ENCODE results near the gene PIF1. TPM values are rescaled to one million over a fixed set of nuclear protein-coding genes. Genes with fewer than 3 reads are reported as not detected.
"Not testable (repeated sequence)": the region's sequence is repeated elsewhere in the genome, so short reads cannot be mapped to it uniquely, and the experiment has no call there.

PIF1 gene
- total RNA-seq, 1 experiment from 2014 or later = 74.4 TPM

DNA sequence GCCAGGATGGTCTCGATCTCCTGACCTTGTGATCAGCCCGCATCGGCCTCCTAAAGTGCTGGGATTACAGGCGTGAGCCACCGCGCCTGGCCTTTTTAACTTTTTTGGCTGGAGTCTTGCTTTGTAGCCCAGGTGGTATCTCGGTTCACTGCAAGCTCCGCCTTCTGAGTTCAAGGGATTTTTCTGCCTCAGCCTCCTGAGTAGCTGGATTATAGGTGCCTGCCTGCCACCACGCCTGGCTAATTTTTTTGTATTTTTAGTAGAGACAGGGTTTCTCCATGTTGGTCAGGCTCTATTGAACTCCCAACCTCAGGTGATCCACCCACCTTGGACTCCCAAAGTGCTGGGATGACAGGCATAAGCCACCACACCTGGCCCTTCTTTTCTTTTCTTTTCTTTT lies 29.5 kb downstream of the PIF1 start:
- not testable (repeated sequence) for H3K14ac ChIP-seq (ENCODE audit: insufficient read depth, low read length); H4K91ac ChIP-seq (ENCODE audit: insufficient read length, low read depth, low read length); H2BK20ac ChIP-seq (ENCODE audit: low read depth, low read length, poor library complexity, severe bottlenecking); H2BK5ac ChIP-seq (ENCODE audit: insufficient read length, low read length); H3K4ac ChIP-seq (ENCODE audit: low read depth, low read length); H3K9ac ChIP-seq (ENCODE audit: extremely low read depth, insufficient read length, low read length); H3K36me3 Mint-ChIP-seq (ENCODE audit: insufficient read depth in 1 of 3, low read depth in 3 of 3); H3K4me1 Mint-ChIP-seq; H3K23ac ChIP-seq (ENCODE audit: insufficient read length, low read depth, low read length); H3K4me1 ChIP-seq (ENCODE audit: insufficient read depth, low read length); DNase-seq; H3K27me3 Mint-ChIP-seq (ENCODE audit: low read depth); H3T11ph ChIP-seq (ENCODE audit: low read length); H3K9me3 Mint-ChIP-seq; H3K56ac ChIP-seq (ENCODE audit: insufficient read length, low read depth, low read length); H3K9me3 ChIP-seq (ENCODE audit: control insufficient read depth, low read depth, low read length); H2BK120ac ChIP-seq (ENCODE audit: low read depth, low read length, poor library complexity, severe bottlenecking); H3K27ac ChIP-seq (ENCODE audit: insufficient read length, low read depth, low read length); H3K4me2 ChIP-seq (ENCODE audit: insufficient read depth, insufficient read length, low read length); H3K23me2 ChIP-seq (ENCODE audit: insufficient read length, low read depth, low read length, poor library complexity, severe bottlenecking); H4K20me1 ChIP-seq (ENCODE audit: control insufficient read depth, insufficient read depth, insufficient read length); H3K79me1 ChIP-seq (ENCODE audit: insufficient read depth, low read depth, low read length, poor library complexity, severe bottlenecking); H3K4me3 Mint-ChIP-seq; H3K79me2 ChIP-seq (ENCODE audit: insufficient read depth, low read length); H3K18ac ChIP-seq (ENCODE audit: insufficient read length, low read depth, low read length); H4K5ac ChIP-seq (ENCODE audit: insufficient read length, low read depth, low read length); H2BK15ac ChIP-seq (ENCODE audit: low read depth, low read length); H3K27me3 ChIP-seq (ENCODE audit: insufficient read depth, low read length); H2AK5ac ChIP-seq (ENCODE audit: insufficient read length, low read length); H4K8ac ChIP-seq (replicated peaks; ENCODE audit: insufficient read length, low read depth, low read length); H2AFZ ChIP-seq (ENCODE audit: low read length); H3K27ac Mint-ChIP-seq; H2BK12ac ChIP-seq (ENCODE audit: insufficient read length, low read depth, low read length)
- no CpG with 5 or more reads among the region's 9 CpGs for WGBS (ENCODE audit: extremely low coverage, insufficient read length, low lambda C conversion rate)

DNA sequence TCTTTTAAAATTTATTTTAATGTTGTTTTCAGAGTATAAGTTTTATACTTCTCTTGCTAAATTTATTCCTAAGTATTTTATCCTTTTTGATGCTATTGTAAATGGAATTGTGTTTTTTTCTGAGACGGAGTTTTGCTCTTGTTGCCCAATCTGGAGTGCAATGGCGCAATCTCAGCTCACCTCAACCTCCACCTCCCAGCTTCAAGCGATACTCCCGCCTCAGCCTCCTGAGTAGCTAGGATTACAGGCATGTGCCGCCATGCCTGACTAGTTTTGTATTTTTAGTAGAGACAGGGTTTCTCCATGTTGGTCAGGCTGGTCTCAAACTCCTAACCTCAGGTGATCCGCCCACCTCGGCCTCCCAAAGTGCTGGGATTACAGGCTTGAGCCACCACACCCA lies 30.1 kb downstream of the PIF1 start:
- not testable (repeated sequence) for H3K23ac ChIP-seq (ENCODE audit: insufficient read length, low read depth, low read length); H2BK20ac ChIP-seq (ENCODE audit: low read depth, low read length, poor library complexity, severe bottlenecking); H3K27me3 Mint-ChIP-seq (ENCODE audit: low read depth); H2BK15ac ChIP-seq (ENCODE audit: low read depth, low read length); H2BK12ac ChIP-seq (ENCODE audit: insufficient read length, low read depth, low read length); H3K36me3 Mint-ChIP-seq (ENCODE audit: insufficient read depth in 1 of 3, low read depth in 3 of 3); H3K56ac ChIP-seq (ENCODE audit: insufficient read length, low read depth, low read length); DNase-seq; H3T11ph ChIP-seq (ENCODE audit: low read length); H4K8ac ChIP-seq (replicated peaks; ENCODE audit: insufficient read length, low read depth, low read length); H3K14ac ChIP-seq (ENCODE audit: insufficient read depth, low read length); H3K79me2 ChIP-seq (ENCODE audit: insufficient read depth, low read length); H3K4me1 ChIP-seq (ENCODE audit: insufficient read depth, low read length); H3K4me1 Mint-ChIP-seq; H3K9me3 Mint-ChIP-seq; H3K4me2 ChIP-seq (ENCODE audit: insufficient read depth, insufficient read length, low read length); H3K27me3 ChIP-seq (ENCODE audit: insufficient read depth, low read length); H4K5ac ChIP-seq (ENCODE audit: insufficient read length, low read depth, low read length); H3K4ac ChIP-seq (ENCODE audit: low read depth, low read length); H4K20me1 ChIP-seq (ENCODE audit: control insufficient read depth, insufficient read depth, insufficient read length); H3K9ac ChIP-seq (ENCODE audit: extremely low read depth, insufficient read length, low read length); H3K23me2 ChIP-seq (ENCODE audit: insufficient read length, low read depth, low read length, poor library complexity, severe bottlenecking); H2BK5ac ChIP-seq (ENCODE audit: insufficient read length, low read length); H3K27ac Mint-ChIP-seq; H3K27ac ChIP-seq (ENCODE audit: insufficient read length, low read depth, low read length); H3K9me3 ChIP-seq (ENCODE audit: control insufficient read depth, low read depth, low read length); H3K79me1 ChIP-seq (ENCODE audit: insufficient read depth, low read depth, low read length, poor library complexity, severe bottlenecking); H3K4me3 Mint-ChIP-seq; H4K91ac ChIP-seq (ENCODE audit: insufficient read length, low read depth, low read length); H2AFZ ChIP-seq (ENCODE audit: low read length); H3K18ac ChIP-seq (ENCODE audit: insufficient read length, low read depth, low read length); H2AK5ac ChIP-seq (ENCODE audit: insufficient read length, low read length); H2BK120ac ChIP-seq (ENCODE audit: low read depth, low read length, poor library complexity, severe bottlenecking)
- WGBS (ENCODE audit: extremely low coverage, insufficient read length, low lambda C conversion rate) = no CpG with 5 or more reads among the region's 7 CpGs

Data from H9 (cell line).